GM21717 (cell line): ENCODE results near the gene IL1RL1.
A peak's percentile ranks its signal among the peaks of the same experiment; 100 is the strongest.

Experiments
- ATAC-seq: cut with Tn5 transposase; IDR thresholded peaks from one replicate; pipeline ENCODE4 v1.9.1; 2021; ENCODE audit warnings: mild to moderate bottlenecking, moderate library complexity; ENCODE audit not compliant: unreplicated experiment

Gene IL1RL1

GRCh38 chr2:102334486-102334885, 23.1 kb downstream of the IL1RL1 start:
- no peak for ATAC-seq

DNA sequence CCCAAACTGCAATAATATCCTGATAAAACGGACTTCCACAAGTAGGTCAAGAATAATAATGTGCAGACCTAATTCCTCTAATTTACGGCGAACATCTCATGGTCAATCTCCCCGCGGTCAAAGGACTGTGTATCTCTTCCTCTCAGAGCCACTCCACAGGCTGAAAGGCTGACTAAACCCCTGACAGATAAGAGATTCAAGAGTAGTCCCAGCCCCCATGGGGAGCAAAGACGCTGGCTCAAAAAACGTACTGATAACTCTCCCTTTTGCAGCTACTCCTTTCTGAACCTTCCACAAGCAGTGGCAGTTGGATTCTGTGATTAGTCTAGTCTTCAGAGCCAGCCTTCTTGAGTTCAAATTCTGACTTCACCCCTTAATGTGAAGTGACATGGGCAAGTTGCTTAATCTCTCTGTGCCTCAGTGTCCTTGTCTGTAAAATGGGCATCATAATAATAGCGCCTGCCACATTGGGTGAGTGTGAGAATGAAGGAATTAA, 24.6 kb downstream of the IL1RL1 start:
- no peak for ATAC-seq

GRCh38 chr2:102336502-102336945, 25.2 kb downstream of the IL1RL1 start:
- no peak for ATAC-seq

- no peak for ATAC-seq
Observed at GRCh38 chr2:102337012-102337411, 25.6 kb downstream of the IL1RL1 start.

- ATAC-seq: no peak
Observed at GRCh38 chr2:102337481-102338386, 26.4 kb downstream of the IL1RL1 start.

GRCh38 chr2:102340778-102341177, 29.4 kb downstream of the IL1RL1 start:
- ATAC-seq: no peak

- ATAC-seq: no peak
Observed at GRCh38 chr2:102342888-102343287, 31.5 kb downstream of the IL1RL1 start.

DNA sequence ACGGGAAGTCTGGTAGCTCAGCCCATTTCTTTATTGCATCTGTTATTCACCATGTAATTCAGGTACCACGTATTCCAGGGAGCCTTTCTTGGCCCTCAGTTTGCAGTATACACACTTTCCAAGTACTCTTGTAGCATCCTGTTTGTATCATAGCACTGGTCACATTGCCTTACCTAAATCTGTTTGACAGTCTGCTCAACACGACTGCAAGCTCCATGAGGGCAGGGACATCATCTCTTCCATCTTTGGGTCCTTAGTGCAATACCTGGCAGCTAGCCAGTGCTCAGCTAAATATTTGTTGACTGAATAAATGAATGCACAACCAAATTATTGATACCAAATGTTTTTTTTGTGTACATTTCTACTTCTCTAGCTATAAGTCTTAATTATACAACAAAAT, 33.0 kb downstream of the IL1RL1 start:
- no peak for ATAC-seq

DNA sequence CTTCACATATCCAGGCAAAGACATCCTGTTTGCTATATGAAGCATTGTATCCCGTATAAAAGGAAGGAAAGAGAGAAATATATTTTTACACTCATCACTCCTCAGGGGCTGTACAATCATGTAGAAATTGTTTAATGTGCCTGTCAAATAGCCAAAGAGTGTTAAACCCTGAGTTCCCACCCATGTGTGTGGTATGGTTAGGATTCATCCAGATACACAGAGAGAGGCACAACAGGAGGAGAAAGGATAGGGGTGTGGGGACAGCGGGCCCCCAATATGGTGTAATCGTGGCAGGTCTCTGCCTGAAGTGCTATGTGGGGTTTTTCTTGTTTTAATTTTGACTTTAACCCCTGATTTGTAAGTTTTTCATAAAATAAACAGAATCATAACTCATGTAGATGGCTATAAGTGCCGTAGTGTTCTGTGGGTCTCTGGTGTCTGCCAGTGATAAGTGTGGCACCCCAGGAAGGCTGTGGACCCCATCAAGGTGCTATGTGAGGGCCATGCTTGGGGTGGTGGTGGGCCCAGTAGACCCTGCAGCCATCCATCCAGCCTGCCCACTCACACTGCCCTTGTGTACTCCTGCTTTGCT, 34.1 kb downstream of the IL1RL1 start:
- ATAC-seq: no peak

- no peak for ATAC-seq
Observed at GRCh38 chr2:102346381-102347130, 35.2 kb downstream of the IL1RL1 start.

- no peak for ATAC-seq
Observed at GRCh38 chr2:102350137-102350793, 38.9 kb downstream of the IL1RL1 start.

- ATAC-seq: peak; percentile 87
Observed at GRCh38 chr2:102355526-102356380, 44.4 kb downstream of the IL1RL1 start, which contains the start of gene IL18R1. IL18R1 (plus strand) TSS chr2:102355796; CDS start chr2:102362661, 6,865 bp downstream.

DNA sequence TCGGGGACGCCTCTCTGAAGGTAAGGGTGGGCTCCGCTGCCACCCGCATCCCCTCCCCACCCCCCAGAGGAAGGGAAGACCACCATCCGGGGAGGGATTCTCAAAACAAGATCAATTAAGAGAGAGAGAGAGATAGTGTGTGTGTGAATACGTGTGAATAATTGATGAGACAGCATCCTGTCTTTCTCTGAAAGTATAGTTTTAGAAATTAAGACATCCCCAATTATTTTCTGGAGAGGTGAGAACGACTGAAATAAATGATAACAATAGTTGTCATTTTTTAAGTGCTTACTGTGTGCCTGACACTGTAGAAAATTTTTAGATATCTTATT, 45.0 kb downstream of the IL1RL1 start:
- ATAC-seq: peak; percentile 3

DNA sequence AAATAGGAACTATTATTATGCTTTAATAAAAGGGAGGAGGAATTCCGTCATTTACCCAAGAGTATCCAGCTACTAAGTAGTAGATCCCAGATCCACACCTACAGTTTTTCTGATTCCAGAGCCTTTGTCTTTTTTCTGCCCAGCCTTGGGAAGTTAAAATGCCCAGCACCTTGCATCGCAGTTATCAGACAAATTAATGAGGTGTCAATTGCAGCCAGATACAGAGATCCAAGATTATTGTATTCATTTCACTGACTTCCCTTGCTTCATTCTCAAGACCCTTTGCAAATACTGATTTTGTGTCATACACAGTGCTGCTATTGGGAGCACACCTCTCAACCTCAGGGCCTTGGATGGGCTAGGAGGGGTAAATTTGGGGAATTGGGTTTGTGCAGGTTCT, 45.4 kb downstream of the IL1RL1 start:
- no peak for ATAC-seq

DNA sequence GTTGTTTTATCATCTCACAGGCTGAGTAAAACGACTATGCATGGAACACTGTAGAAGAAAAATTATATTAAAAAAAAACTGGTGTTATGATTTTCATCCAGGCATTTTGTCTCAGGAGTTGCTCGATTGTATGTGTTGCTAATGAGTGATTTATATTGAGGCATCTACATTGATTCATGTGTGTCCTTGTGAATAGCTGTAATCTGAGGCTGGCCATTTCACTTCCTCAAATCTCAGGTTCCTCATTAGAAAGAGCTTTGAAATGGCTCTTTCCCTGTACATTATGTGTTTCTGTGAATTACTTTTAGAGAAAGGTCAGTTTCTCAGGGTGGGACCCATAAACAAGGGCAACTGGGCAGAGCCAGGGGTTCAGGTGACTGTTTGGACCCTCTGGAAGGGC, 46.6 kb downstream of the IL1RL1 start:
- no peak for ATAC-seq

DNA sequence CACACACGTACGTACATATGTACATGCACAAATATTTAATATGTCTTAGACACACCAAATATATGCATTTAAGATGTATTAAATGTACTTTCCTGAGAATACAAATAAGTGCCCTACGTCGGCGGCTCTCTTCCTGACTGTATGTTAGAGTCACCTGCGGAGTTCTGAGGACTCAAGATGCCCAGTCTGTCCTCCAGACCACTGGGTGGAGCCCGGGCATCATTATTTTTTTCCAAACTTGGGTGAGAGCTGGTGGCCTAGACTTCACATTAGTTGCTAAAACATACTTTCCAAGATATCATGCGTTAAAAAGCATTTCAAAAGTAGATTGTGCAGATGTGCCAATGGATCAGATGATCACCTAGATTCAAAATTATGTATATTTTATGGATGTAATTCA, 47.1 kb downstream of the IL1RL1 start:
- ATAC-seq: no peak

DNA sequence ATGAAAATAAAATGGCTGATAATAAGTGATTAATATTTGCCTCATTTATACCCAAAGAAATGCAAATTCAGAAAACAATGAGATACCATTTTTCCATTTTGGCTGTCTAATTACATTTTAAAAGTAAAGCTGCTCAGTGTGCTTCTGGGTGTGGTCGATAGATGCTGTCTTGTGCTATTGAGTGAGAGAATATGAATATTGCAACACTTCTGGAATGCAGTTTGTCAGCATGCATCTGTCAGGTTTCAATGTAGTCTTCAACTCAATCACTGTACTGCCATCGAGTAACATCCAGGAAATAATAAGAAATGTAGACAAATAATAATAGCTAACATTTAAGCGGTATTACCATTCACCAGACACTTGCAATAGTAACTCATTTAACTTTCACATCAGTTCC, 48.2 kb downstream of the IL1RL1 start:
- no peak for ATAC-seq

- ATAC-seq: no peak
Observed at GRCh38 chr2:102361632-102362241, 50.4 kb downstream of the IL1RL1 start.

GRCh38 chr2:102365763-102366162, 54.4 kb downstream of the IL1RL1 start:
- ATAC-seq: no peak
